Stimulated activated CD4-positive, alpha-beta T cell treated with anti-CD3 and anti-CD28 coated beads, Interleukin-4, amount 100 ng/mL, for 24 hours (primary cell): ENCODE results near the gene C1orf74.

Experiments
- DNase-seq: peaks from one replicate; pipeline ENCODE4 v3.0.0-alpha.2; 2020

C1orf74 gene

GRCh38 chr1:209784265-209785169 lies at the start of gene C1orf74:
TSS of gene C1orf74 (minus strand) at chr1:209784559. CDS start at chr1:209783634, 925 bp downstream.
- DNase-seq: peak; percentile 100

GRCh38 chr1:209831615-209832014 lies 47.3 kb upstream of the C1orf74 start:
- DNase-seq: no peak

- DNase-seq: no peak
Observed at GRCh38 chr1:209830722-209831121, 46.4 kb upstream of the C1orf74 start.

- no peak for DNase-seq
Observed at GRCh38 chr1:209829716-209830115, 45.4 kb upstream of the C1orf74 start.

- peak; percentile 94 for DNase-seq
Observed at GRCh38 chr1:209827384-209828262, 43.3 kb upstream of the C1orf74 start, which contains the start of gene UTP25. TSS of gene UTP25 (plus strand) at chr1:209827972. CDS start at chr1:209828064, 92 bp downstream.

GRCh38 chr1:209825591-209826434 lies 41.5 kb upstream of the C1orf74 start:
- no peak for DNase-seq

GRCh38 chr1:209823143-209824041 lies 39.0 kb upstream of the C1orf74 start:
- peak; percentile 27 for DNase-seq

- DNase-seq: no peak
Observed at GRCh38 chr1:209822706-209823105, 38.3 kb upstream of the C1orf74 start.

- DNase-seq: no peak
Observed at GRCh38 chr1:209820986-209821385, 36.6 kb upstream of the C1orf74 start.

GRCh38 chr1:209819058-209819457 lies 34.7 kb upstream of the C1orf74 start:
- no peak for DNase-seq

GRCh38 chr1:209817691-209818090 lies 33.3 kb upstream of the C1orf74 start:
- DNase-seq: no peak

- DNase-seq: no peak
Observed at GRCh38 chr1:209816923-209817322, 32.6 kb upstream of the C1orf74 start.

- DNase-seq: no peak
Observed at GRCh38 chr1:209815931-209816341, 31.6 kb upstream of the C1orf74 start.

GRCh38 chr1:209815490-209815889 lies 31.1 kb upstream of the C1orf74 start:
- no peak for DNase-seq

- no peak for DNase-seq
Observed at GRCh38 chr1:209813902-209814301, 29.5 kb upstream of the C1orf74 start.

- no peak for DNase-seq
Observed at GRCh38 chr1:209810783-209811182, 26.4 kb upstream of the C1orf74 start.

- no peak for DNase-seq
Observed at GRCh38 chr1:209809611-209810010, 25.3 kb upstream of the C1orf74 start.

- DNase-seq: no peak
Observed at GRCh38 chr1:209808059-209808581, 23.8 kb upstream of the C1orf74 start.

- DNase-seq: no peak
Observed at GRCh38 chr1:209807509-209807908, 23.1 kb upstream of the C1orf74 start.

- DNase-seq: peak; percentile 38
Observed at GRCh38 chr1:209805875-209806760, 21.8 kb upstream of the C1orf74 start, which contains the start of gene IRF6. TSS of gene IRF6 (minus strand) at chr1:209806142. CDS start at chr1:209801413, 4,729 bp downstream.
